Stimulated activated CD4-positive, alpha-beta T cell treated with anti-CD3 and anti-CD28 coated beads, TNF-alpha, amount 100 ng/mL, for 24 hours (primary cell): Measurements from ENCODE around the gene ZNHIT2.
"Not testable (repeated sequence)": the region's sequence is repeated elsewhere in the genome, so short reads cannot be mapped to it uniquely, and the experiment has no call there.

Experiments
- DNase-seq, 3 experiments: peaks; one replicate each; pipeline ENCODE4 v3.0.0-alpha.2; 2020; ENCODE audit warnings: low read depth in 3 of 3

ZNHIT2 gene

GRCh38 chr11:65117206-65118096, at the start of gene ZNHIT2:
TSS of gene ZNHIT2 (minus strand) at chr11:65117701. CDS start at chr11:65117653, 48 bp downstream.
- DNase-seq, result peak; percentile 100

DNA sequence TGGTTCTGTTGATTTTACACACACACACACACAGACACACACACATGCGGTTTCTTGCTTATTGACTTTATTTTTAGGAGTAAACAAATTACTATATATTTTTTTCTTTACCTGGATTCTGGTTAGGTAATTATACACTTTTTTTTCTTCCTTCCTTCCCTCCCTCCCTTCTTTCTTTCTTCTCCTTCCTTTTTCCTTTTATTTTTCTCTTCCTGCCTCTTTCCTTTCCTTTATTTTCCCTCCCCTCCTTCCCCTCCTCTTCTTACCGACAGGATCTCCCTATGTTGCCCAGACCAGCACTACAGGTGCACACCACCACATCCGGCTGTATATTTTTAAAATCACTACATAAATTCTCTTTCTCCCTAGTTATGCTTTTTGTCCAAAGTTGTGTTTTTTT, 49.4 kb upstream of the ZNHIT2 start:
- DNase-seq, result no peak

- no peak for DNase-seq
Observed at GRCh38 chr11:65165410-65166317, 48.2 kb upstream of the ZNHIT2 start.

DNA sequence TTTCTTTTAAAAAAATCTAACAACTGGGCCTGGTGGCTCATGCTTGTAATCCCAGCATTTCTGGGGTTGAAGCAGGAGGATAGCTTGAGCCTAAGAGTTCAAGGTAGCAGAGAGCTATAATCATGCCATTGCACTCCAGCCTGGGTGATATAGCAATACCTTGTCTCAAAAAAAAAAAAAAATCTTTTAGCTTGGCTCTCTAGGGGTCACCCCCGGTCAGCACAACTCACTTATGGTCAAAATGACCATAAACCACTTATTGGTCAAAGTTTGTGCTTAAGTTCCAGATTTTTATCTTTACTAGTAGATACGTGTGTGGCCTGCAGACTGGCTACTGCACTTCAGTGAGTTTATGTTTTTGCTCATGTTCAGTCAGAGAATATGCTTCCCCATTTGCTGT, 46.2 kb upstream of the ZNHIT2 start:
- DNase-seq, result no peak

DNA sequence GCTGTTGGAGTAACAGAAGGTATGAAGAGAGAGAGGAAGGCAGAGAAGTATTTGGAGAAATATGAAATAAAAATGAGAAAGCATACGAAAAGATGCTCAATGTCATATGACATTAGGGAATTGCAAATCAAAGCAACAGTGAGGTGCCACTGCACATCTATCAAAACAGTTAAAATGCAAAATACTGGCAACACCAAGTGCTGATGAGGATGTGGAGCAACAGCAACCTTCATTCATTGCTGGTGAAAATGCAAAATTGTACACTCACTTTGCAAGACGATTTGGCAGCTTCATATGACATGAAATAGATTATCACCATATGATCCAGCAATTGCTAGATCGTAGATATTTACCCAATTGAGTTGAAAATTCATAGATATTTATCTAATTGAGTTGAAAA, 43.1 kb upstream of the ZNHIT2 start:
- no peak for DNase-seq

DNA sequence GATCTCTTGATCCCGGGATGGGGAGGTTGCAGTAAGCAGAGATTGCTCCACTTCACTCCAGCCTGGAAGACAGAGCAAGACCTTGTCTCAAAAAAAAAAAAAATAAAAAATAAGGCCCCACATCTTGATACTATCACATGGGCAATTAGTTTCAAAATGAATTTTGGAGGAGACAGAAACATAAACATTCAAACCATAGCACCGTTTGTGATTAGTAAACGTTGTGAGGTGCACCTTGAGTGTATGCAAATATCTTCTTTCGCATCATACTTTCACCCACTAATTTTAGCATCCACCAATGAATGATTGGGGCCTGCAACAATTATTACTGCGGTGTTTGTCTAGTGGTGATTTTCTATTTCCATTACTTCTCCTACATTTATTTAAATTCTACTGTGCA, 41.5 kb upstream of the ZNHIT2 start:
- no peak for DNase-seq

- DNase-seq, result no peak
Observed at GRCh38 chr11:65157336-65157735, 39.8 kb upstream of the ZNHIT2 start.

DNA sequence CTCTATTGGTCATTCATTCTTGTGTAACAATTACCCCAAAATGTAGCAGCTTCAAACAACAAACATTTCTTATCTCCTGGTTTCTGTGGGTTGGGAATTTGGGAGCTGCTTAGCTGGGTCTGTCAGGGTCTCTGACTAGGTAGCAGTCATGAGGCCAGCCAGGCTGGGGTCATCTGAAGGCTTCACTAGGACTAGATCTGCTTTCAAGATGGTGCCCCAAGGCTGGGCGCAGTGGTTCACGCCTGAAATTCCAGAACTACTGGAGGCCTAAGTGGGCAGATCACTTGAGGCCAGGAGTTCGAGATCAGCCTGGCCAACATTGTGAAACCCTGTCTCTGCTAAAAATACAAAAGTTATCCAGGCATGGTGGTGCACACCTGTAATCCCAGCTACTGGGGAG, 39.4 kb upstream of the ZNHIT2 start:
- DNase-seq, result no peak

- DNase-seq, result no peak
Observed at GRCh38 chr11:65156256-65156655, 38.8 kb upstream of the ZNHIT2 start.

DNA sequence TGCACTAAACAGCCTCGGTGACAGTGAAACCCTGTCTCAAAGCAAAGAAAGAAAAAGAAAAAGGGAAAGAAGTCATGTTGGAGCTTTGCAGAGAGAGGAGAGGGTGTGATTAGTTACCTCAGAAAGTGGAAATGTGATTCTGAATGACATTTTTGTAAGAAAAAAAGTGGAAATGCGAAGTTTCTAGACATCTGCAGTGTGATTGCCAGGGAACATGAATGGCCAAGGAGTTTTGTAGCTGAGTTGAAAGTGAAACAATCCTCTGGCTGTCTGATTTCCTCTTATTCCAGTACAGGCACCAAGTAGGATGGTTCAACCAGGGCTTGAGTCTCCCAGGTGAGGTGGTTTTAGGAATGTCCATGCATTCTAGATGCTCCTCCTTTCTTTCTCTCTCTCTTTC, 34.6 kb upstream of the ZNHIT2 start:
- no peak for DNase-seq

- no peak for DNase-seq
Observed at GRCh38 chr11:65151331-65151899, 33.9 kb upstream of the ZNHIT2 start.

DNA sequence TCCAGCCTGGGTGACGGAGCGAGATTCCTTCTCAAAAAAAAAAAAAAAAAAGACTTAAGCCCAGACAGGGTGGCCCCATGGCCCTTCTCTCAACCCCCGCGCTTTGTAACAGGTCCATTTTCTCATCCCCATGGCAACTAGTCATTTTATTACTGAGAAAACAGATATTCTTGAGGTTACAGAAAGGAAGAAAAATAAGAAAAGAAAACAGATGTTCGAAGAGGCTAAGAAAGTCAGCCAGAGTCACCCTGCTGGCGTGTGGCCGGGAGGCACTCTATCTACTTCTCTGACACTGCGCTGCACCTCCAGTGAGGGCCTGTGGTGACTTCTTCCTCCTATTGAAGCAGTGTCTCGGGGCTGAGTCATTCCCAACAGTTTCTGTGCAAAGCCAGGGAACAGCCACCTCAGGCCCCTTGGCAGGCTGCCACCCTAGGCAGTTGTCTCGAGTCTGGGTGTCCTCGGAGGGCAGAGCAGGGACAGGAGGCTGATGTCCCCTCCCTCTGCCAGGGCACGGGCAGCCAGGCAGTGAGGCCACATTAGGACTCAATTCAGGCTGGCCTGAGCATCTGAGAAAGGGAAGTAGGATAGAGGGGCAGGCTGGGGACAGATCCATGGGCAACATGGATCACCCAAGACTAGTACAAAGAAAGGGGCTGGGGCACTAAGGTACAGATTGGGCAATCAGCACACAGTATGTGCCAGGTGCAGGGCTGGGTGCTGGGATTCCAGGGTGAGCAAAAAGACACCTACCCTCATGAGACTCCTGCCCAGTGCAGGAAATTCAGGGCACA, 33.2 kb upstream of the ZNHIT2 start:
- DNase-seq, result no peak

DNA sequence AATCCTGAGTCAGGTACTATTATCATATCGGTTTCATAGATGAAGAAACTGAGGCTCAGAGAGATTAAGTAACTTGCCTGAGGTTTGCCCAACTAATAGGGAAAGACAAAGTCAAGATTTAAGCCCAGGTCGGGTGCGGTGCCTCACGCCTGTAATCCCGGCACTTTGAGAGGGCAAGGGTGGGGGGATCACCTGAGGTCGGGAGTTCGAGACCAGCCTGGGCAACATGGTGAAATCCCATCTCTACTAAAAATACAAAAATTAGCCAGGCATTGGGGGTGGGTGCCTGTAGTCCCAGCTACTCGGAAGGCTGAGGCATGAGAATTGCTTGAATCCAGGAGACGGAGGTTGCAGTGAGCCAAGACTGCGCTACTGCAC, 32.6 kb upstream of the ZNHIT2 start:
- DNase-seq, result not testable (repeated sequence)

DNA sequence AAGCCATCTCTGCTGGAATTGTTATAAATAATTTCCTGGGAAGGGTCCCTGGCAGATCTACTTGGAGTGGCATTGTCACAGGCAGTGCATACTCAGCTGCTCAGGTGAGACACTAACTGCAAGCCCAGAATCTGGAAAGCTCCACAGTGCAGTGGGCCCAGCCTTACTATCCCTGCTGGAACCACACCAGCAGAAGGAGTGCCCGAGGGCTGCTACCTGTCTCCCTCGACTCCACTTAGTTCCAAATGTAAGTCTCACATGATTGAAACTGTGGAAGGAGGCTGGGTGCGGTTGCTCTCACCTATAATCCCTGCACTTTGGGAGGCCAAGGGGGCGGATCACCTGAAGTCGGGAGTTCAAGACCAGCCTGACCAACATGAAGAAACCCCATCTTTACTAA, 31.2 kb upstream of the ZNHIT2 start:
- DNase-seq, result no peak

GRCh38 chr11:65147352-65148075, 30.0 kb upstream of the ZNHIT2 start:
- DNase-seq, result no peak

DNA sequence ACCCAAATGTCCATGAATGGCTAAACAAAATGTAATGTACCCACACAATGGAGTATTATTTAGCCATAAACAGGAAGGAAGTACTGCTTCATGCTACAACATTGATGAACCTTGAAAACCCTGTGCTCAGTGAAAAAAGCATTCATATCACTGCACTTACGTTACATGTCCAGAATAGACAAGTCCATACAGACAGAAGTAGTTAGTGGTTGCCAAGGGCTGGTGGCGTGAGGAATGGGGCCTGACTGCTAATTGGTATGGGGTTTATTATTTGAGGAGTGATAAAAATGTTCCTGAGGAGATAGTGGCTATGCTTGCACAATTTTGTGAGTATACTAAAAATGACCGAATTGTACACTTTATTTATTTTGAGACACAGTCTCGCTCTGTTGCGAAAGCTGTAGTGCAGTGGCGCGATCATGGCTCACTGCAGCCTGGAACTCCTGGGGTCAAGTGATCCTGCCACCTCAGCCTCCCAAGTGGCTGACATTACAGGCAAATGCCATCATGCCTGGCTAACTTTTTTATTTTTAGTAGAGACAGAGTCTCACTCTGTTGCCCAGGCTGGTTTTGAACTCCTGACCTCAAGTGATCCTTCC, 24.5 kb upstream of the ZNHIT2 start:
- no peak for DNase-seq

GRCh38 chr11:65136515-65137096, 19.1 kb upstream of the ZNHIT2 start:
- DNase-seq, result no peak

- DNase-seq, result no peak
Observed at GRCh38 chr11:65135633-65136145, 18.2 kb upstream of the ZNHIT2 start.

- peak; percentile 62 to 77 (median 76) for DNase-seq
Observed at GRCh38 chr11:65134952-65135632, 17.6 kb upstream of the ZNHIT2 start.
